Stimulated activated CD4-positive, alpha-beta T cell treated with anti-CD3 and anti-CD28 coated beads, Interleukin-4, amount 100 ng/mL, for 1 hour (primary cell): ENCODE results near the gene TMEM219.
"Not testable (repeated sequence)": the region's sequence is repeated elsewhere in the genome, so short reads cannot be mapped to it uniquely, and the experiment has no call there.

Experiments
- DNase-seq: peaks from one replicate; pipeline ENCODE4 v3.0.0-alpha.2; 2020

The TMEM219 gene

GRCh38 chr16:29996766-29997250 lies 34.9 kb downstream of the TMEM219 start:
- DNase-seq, result no peak

GRCh38 chr16:29999605-30000004 lies 37.7 kb downstream of the TMEM219 start:
- DNase-seq, result no peak

- DNase-seq, result no peak
Observed at GRCh38 chr16:30000735-30001631, 39.1 kb downstream of the TMEM219 start.

- no peak for DNase-seq
Observed at GRCh38 chr16:30002614-30003346, 40.9 kb downstream of the TMEM219 start.

GRCh38 chr16:30003670-30004423 lies 42.0 kb downstream of the TMEM219 start:
- DNase-seq, result no peak

- no peak for DNase-seq
Observed at GRCh38 chr16:30004424-30004776, 42.5 kb downstream of the TMEM219 start.

- no peak for DNase-seq
Observed at GRCh38 chr16:30004811-30005242, 42.9 kb downstream of the TMEM219 start.

GRCh38 chr16:30005341-30006094 lies 43.6 kb downstream of the TMEM219 start:
- peak; percentile 46 for DNase-seq

GRCh38 chr16:30006095-30006473 lies 44.2 kb downstream of the TMEM219 start:
- no peak for DNase-seq

GRCh38 chr16:30006659-30007377 lies 44.9 kb downstream of the TMEM219 start:
- no peak for DNase-seq

- no peak for DNase-seq
Observed at GRCh38 chr16:30007378-30007895, 45.6 kb downstream of the TMEM219 start.

- DNase-seq, result no peak
Observed at GRCh38 chr16:30009085-30009862, 47.4 kb downstream of the TMEM219 start.

GRCh38 chr16:30009990-30010843 lies 48.3 kb downstream of the TMEM219 start:
- no peak for DNase-seq

GRCh38 chr16:30010844-30011713 lies 49.2 kb downstream of the TMEM219 start, which contains the start of gene DOC2A:
TSS of gene DOC2A (minus strand) at chr16:30011027. CDS start at chr16:30010222, 805 bp downstream.
- DNase-seq, result peak; percentile 51

- no peak for DNase-seq
Observed at GRCh38 chr16:30011714-30012504, 50.0 kb downstream of the TMEM219 start.

GRCh38 chr16:30012598-30012997 lies 50.7 kb downstream of the TMEM219 start:
- not testable (repeated sequence) for DNase-seq

- not testable (repeated sequence) for DNase-seq
Observed at GRCh38 chr16:30015450-30015849, 53.6 kb downstream of the TMEM219 start.
